ENCODE measurements around the gene WNT9A. TPM values are rescaled to one million over a fixed set of nuclear protein-coding genes. Genes with fewer than 3 reads are reported as not detected.

WNT9A gene
- total RNA-seq, 1 experiment from 2014 or later, result 22.2 TPM

DNA sequence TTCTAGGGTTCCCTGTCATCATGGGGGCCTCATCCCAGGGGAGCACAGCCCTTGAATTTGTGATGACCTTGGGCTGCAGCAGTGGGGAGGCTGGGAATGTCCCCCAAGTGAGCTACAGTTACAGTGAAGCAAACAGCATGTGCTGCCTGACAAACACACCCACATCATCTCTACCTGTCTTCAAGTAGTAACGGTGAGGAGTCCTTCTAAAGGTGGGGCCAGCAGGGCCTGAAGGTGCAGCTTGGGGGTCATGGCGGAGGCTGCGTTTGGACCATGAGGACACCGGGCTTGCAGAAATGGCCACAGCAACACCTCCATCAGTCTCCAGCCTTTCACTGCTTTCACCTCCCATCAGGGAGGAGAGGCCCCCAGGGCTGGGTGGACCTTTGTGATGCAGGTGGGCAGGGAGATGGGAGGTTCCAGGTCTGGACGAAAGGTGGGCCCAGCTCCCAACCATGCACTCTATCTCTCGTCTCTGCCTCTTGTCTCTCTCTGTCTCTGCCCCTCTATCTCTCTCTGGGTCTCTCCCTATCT, 55.7 kb downstream of the WNT9A start:
- TF ChIP-seq CTCF (conservative IDR thresholded peaks at IDR 0.05; ENCODE audit: low read depth, low read length) (no peak), EZH2phosphoT487 (IDR thresholded peaks at IDR 0.05; ENCODE audit: borderline replicate concordance, low read length) (no peak), EZH2 (IDR thresholded peaks at IDR 0.05; ENCODE audit: low read length, unreplicated experiment) (no peak)
- ChIA-PET POLR2A (ENCODE audit: unreplicated experiment) (no interaction called here), CTCF (no interaction called here)
- peaks cover 4% of the 10 kb centered on the region; the same call in 1 of the 2 replicates for H3K4me1 ChIP-seq (ENCODE audit: insufficient read depth, low read length)
- no peaks in the 10 kb centered on the region for H3K9me3 ChIP-seq (ENCODE audit: low read length)
- no peaks in the 10 kb centered on the region for H3K27me3 ChIP-seq (ENCODE audit: low read length)
- intact Hi-C loops (cut with micrococcal nuclease), result no loop called here
- H3K9ac ChIP-seq (ENCODE audit: low read length), result no peak overlapping the region
- H3K9me2 ChIP-seq (replicated peaks; ENCODE audit: low read length), result no peaks in the 10 kb centered on the region
- H3K4me2 ChIP-seq (ENCODE audit: low read length), result no peak overlapping the region
- no peak overlapping the region for H3K27ac ChIP-seq (ENCODE audit: low read length)
- no TSS peak for BruUV-seq (replicated peaks)
- no peaks in the 10 kb centered on the region for H3K79me2 ChIP-seq (ENCODE audit: low read length)
- no peak overlapping the region for H3K4me3 ChIP-seq (ENCODE audit: low read length)
- no peak for DNase-seq
- H2AFZ ChIP-seq (ENCODE audit: low read length), result no peak overlapping the region
- H3F3A ChIP-seq (ENCODE audit: low read length, unreplicated experiment), result no peaks in the 10 kb centered on the region
- H3K36me3 ChIP-seq (ENCODE audit: low read depth, low read length), result no peaks in the 10 kb centered on the region
- no peak for ATAC-seq
- no peaks in the 10 kb centered on the region for H4K20me1 ChIP-seq (ENCODE audit: low read length)

- Histone ChIP-seq H3K9me2 (replicated peaks; ENCODE audit: low read length) (no peaks in the 10 kb centered on the region), H3K9me3 (ENCODE audit: low read length) (no peaks in the 10 kb centered on the region), H3K4me3 (ENCODE audit: low read length) (no peak overlapping the region), H4K20me1 (ENCODE audit: low read length) (no peaks in the 10 kb centered on the region), H3F3A (ENCODE audit: low read length, unreplicated experiment) (no peaks in the 10 kb centered on the region), H3K4me2 (ENCODE audit: low read length) (no peak overlapping the region), H3K27ac (ENCODE audit: low read length) (no peak overlapping the region), H2AFZ (ENCODE audit: low read length) (no peak overlapping the region), H3K9ac (ENCODE audit: low read length) (no peak overlapping the region), H3K4me1 (ENCODE audit: insufficient read depth, low read length) (peaks cover 4% of the 10 kb centered on the region; the same call in 1 of the 2 replicates), H3K79me2 (ENCODE audit: low read length) (no peaks in the 10 kb centered on the region), H3K36me3 (ENCODE audit: low read depth, low read length) (no peaks in the 10 kb centered on the region), H3K27me3 (ENCODE audit: low read length) (no peaks in the 10 kb centered on the region)
- no peak for TF ChIP-seq EZH2phosphoT487 (IDR thresholded peaks at IDR 0.05; ENCODE audit: borderline replicate concordance, low read length)
- TF ChIP-seq CTCF (conservative IDR thresholded peaks at IDR 0.05; ENCODE audit: low read depth, low read length), result no peak
- no peak for TF ChIP-seq EZH2 (IDR thresholded peaks at IDR 0.05; ENCODE audit: low read length, unreplicated experiment)
- ChIA-PET POLR2A (ENCODE audit: unreplicated experiment) (no interaction called here), CTCF (no interaction called here)
- peak; percentile 34 for ATAC-seq
- BruUV-seq (replicated peaks), result no TSS peak
- DNase-seq, result peak; percentile 44
- intact Hi-C loops (cut with micrococcal nuclease), result no loop called here
Measured at GRCh38 chr1:227891223-227891954, 56.3 kb downstream of the WNT9A start.

All from PC-3 (cell line).